ENCODE data around the gene VKORC1L1. TPM values are rescaled to one million over a fixed set of nuclear protein-coding genes. Genes with fewer than 3 reads are reported as not detected.

The VKORC1L1 gene
- total RNA-seq, 1 experiment from 2014 or later = 28.5 TPM

GRCh38 chr7:65912237-65912636 is 39.4 kb downstream of the VKORC1L1 start:
- no peaks in the 10 kb centered on the region for H3K36me3 Mint-ChIP-seq
- no peak overlapping the region for H3K4me3 Mint-ChIP-seq
- ATAC-seq (no peak), DNase-seq (ENCODE audit: low spot score) (no peak)
- no peak overlapping the region for H3K27ac Mint-ChIP-seq
- H3K27me3 Mint-ChIP-seq (ENCODE audit: low read depth) = no peaks in the 10 kb centered on the region
- CTCF ChIA-PET = no interaction called here
- H3K9me3 Mint-ChIP-seq = no peaks in the 10 kb centered on the region
- H3K4me1 Mint-ChIP-seq = peaks cover 14% of the 10 kb centered on the region
- TF ChIP-seq GRHL2 (CRISPR knock-in tag; IDR thresholded peaks at IDR 0.05; ENCODE audit: insufficient replicate concordance, severe bottlenecking) (no peak), OVOL2 (CRISPR knock-in tag; IDR thresholded peaks at IDR 0.05; ENCODE audit: borderline replicate concordance) (no peak), ESRRA (CRISPR knock-in tag; IDR thresholded peaks at IDR 0.05; ENCODE audit: borderline replicate concordance) (no peak), ZNF232 (CRISPR knock-in tag; IDR thresholded peaks at IDR 0.05) (no peak), ZNF671 (CRISPR knock-in tag; IDR thresholded peaks at IDR 0.05) (no peak), CBFB (CRISPR knock-in tag; IDR thresholded peaks at IDR 0.05; ENCODE audit: low read depth) (no peak)
- POLR2A ChIA-PET = no interaction called here

DNA sequence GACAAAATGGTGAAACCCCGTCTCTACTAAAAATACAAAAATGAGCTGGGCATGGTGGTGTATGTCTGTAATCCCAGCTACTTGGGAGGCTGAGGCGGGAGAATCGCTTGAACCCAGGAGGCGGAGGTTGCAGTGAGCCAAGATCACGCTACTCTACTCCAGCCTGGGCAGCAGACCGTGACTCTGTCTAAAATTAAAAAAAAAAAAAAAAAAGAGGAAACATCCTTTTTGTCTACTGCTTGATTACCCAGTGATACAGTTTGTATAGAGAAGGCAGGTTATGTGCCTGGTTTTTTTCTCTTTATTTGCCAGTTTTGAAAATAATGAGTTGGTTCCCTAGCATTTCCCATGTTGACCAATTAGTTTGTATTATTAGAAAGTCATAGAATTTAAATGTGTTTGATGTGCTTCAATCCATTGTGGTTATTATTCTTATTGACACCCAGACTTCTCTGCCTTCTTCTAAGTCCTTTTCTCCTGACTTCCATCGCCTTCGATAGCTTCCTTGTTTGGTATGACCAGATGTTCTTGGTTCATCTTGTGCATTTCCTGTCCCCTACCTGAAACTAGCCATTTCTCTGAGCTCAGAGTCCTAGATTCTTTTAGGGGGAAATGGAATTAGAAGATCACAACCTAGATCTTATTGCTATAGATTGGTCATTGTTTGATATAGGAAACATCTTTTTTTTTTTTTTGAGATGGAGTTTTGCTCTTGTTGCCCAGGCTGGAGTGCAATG is 43.2 kb downstream of the VKORC1L1 start:
- no peak for TF ChIP-seq GRHL2 (CRISPR knock-in tag; IDR thresholded peaks at IDR 0.05; ENCODE audit: insufficient replicate concordance, severe bottlenecking)
- no peak for TF ChIP-seq KAT7 (CRISPR knock-in tag; IDR thresholded peaks at IDR 0.05; ENCODE audit: borderline replicate concordance)
- no peak for TF ChIP-seq SMAD4 (CRISPR knock-in tag; IDR thresholded peaks at IDR 0.05)
- TF ChIP-seq USF2 (CRISPR knock-in tag; IDR thresholded peaks at IDR 0.05) = no peak
- no peak for TF ChIP-seq TEAD4 (CRISPR knock-in tag; IDR thresholded peaks at IDR 0.05)
- TF ChIP-seq, protein P1, sequence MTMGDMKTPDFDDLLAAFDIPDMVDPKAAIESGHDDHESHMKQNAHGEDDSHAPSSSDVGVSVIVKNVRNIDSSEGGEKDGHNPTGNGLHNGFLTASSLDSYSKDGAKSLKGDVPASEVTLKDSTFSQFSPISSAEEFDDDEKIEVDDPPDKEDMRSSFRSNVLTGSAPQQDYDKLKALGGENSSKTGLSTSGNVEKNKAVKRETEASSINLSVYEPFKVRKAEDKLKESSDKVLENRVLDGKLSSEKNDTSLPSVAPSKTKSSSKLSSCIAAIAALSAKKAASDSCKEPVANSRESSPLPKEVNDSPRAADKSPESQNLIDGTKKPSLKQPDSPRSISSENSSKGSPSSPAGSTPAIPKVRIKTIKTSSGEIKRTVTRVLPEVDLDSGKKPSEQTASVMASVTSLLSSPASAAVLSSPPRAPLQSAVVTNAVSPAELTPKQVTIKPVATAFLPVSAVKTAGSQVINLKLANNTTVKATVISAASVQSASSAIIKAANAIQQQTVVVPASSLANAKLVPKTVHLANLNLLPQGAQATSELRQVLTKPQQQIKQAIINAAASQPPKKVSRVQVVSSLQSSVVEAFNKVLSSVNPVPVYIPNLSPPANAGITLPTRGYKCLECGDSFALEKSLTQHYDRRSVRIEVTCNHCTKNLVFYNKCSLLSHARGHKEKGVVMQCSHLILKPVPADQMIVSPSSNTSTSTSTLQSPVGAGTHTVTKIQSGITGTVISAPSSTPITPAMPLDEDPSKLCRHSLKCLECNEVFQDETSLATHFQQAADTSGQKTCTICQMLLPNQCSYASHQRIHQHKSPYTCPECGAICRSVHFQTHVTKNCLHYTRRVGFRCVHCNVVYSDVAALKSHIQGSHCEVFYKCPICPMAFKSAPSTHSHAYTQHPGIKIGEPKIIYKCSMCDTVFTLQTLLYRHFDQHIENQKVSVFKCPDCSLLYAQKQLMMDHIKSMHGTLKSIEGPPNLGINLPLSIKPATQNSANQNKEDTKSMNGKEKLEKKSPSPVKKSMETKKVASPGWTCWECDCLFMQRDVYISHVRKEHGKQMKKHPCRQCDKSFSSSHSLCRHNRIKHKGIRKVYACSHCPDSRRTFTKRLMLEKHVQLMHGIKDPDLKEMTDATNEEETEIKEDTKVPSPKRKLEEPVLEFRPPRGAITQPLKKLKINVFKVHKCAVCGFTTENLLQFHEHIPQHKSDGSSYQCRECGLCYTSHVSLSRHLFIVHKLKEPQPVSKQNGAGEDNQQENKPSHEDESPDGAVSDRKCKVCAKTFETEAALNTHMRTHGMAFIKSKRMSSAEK (CRISPR knock-in tag; IDR thresholded peaks at IDR 0.05; ENCODE audit: borderline replicate concordance) = no peak
- no peak for TF ChIP-seq ZNF423 (CRISPR knock-in tag; IDR thresholded peaks at IDR 0.05)
- TF ChIP-seq, protein P2, sequence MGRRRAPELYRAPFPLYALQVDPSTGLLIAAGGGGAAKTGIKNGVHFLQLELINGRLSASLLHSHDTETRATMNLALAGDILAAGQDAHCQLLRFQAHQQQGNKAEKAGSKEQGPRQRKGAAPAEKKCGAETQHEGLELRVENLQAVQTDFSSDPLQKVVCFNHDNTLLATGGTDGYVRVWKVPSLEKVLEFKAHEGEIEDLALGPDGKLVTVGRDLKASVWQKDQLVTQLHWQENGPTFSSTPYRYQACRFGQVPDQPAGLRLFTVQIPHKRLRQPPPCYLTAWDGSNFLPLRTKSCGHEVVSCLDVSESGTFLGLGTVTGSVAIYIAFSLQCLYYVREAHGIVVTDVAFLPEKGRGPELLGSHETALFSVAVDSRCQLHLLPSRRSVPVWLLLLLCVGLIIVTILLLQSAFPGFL (CRISPR knock-in tag; IDR thresholded peaks at IDR 0.05; ENCODE audit: borderline replicate concordance) = no peak
- TF ChIP-seq ZNF396 (CRISPR knock-in tag; IDR thresholded peaks at IDR 0.05; ENCODE audit: borderline replicate concordance) = no peak
- no peak for TF ChIP-seq PRRX2 (CRISPR knock-in tag; IDR thresholded peaks at IDR 0.05)
- TF ChIP-seq MXD4 (CRISPR knock-in tag; IDR thresholded peaks at IDR 0.05; ENCODE audit: borderline replicate concordance) = no peak
- Mint-ChIP-seq H3K9me3 (no peaks in the 10 kb centered on the region), H3K27ac (no peak overlapping the region), H3K27me3 (ENCODE audit: low read depth) (no peaks in the 10 kb centered on the region), H3K36me3 (0 out of 2 replicates have a peak, but pooled peaks cover 3% of the 10 kb centered on the region), H3K4me1 (no peaks in the 10 kb centered on the region), H3K4me3 (no peak overlapping the region)
- CTCF ChIA-PET = no interaction called here
- ATAC-seq = no peak
- POLR2A ChIA-PET = interaction anchor here (0.6 kb wide), 1 partner anchor 12 kb away, joined by 12 read pairs; no protein-coding TSS in a partner anchor
- DNase-seq (ENCODE audit: low spot score) = no peak

- H3K27ac Mint-ChIP-seq = no peak overlapping the region
- H3K36me3 Mint-ChIP-seq = 0 out of 2 replicates have a peak, but pooled peaks cover 3% of the 10 kb centered on the region
- ATAC-seq (no peak), DNase-seq (ENCODE audit: low spot score) (no peak)
- POLR2A ChIA-PET = no interaction called here
- H3K9me3 Mint-ChIP-seq = no peaks in the 10 kb centered on the region
- H3K4me3 Mint-ChIP-seq = no peak overlapping the region
- no peaks in the 10 kb centered on the region for H3K27me3 Mint-ChIP-seq (ENCODE audit: low read depth)
- CTCF ChIA-PET = no interaction called here
- peaks cover 4% of the 10 kb centered on the region for H3K4me1 Mint-ChIP-seq
- no peak for TF ChIP-seq AR (CRISPR knock-in tag; IDR thresholded peaks at IDR 0.05)
- no peak for TF ChIP-seq PRRX2 (CRISPR knock-in tag; IDR thresholded peaks at IDR 0.05)
- TF ChIP-seq ESRRA (CRISPR knock-in tag; IDR thresholded peaks at IDR 0.05; ENCODE audit: borderline replicate concordance) = no peak
- no peak for TF ChIP-seq NR2C2 (CRISPR knock-in tag; IDR thresholded peaks at IDR 0.05)
- no peak for TF ChIP-seq ZNF138 (CRISPR knock-in tag; conservative IDR thresholded peaks at IDR 0.05)
Measured at GRCh38 chr7:65923316-65923715, 50.4 kb downstream of the VKORC1L1 start.

Data from WTC11 (cell line).